ENCODE measurements around the gene ELP5. TPM values are rescaled to one million over a fixed set of nuclear protein-coding genes. Genes with fewer than 3 reads are reported as not detected.

Gene ELP5
- polyA plus RNA-seq, 1 of the 3 experiments (the other 2 are of a cell fraction), result 45.4 TPM

- POLR2A ChIA-PET, result interaction anchor here (1.0 to 1.3 kb wide), 2 partner anchors 15 to 62 kb away, joined by 3 to 5 read pairs; partner anchors contain the start of genes DVL2 and SLC2A4
- H2AFZ ChIP-seq (ENCODE audit: low read depth), result peak overlapping the region; percentile 45
- H3K27ac ChIP-seq (ENCODE audit: low read depth in 2 of 2, low read length in 1 of 2), result no peak overlapping the region
- CTCF ChIA-PET, result interaction anchor here (0.6 to 5.8 kb wide), 66 partner anchors 8 to 391 kb away, joined by 3 to 169 read pairs (median 6); partner anchors contain the start of genes ACADVL, ACAP1, CLDN7 and CTDNEP1
- peak; percentile 92 for DNase-seq
- no peaks in the 10 kb centered on the region for H3K9me2 ChIP-seq
- no peaks in the 10 kb centered on the region for H3K36me3 ChIP-seq (replicated peaks in 1 of 2; ENCODE audit: control insufficient read depth in 1 of 2, insufficient read depth in 2 of 2, low read length in 1 of 2)
- H3K4me2 ChIP-seq, result peak overlapping the region; percentile 66; the same call in 1 of the 2 replicates
- peak overlapping the region in 1 of 2 experiments; percentile 37; a peak in 1 of 4 replicates for H3K4me3 ChIP-seq (ENCODE audit: low read depth in 2 of 2, low read length in 1 of 2)
- H3K9ac ChIP-seq, result no peak overlapping the region
- H3K27me3 ChIP-seq (ENCODE audit: insufficient read depth), result peaks cover 24% of the 10 kb centered on the region; the same call in 1 of the 2 replicates
- peaks cover 15% of the 10 kb centered on the region for H3F3A ChIP-seq (replicated peaks; ENCODE audit: insufficient read depth)
- H3K9me3 ChIP-seq, result no peaks in the 10 kb centered on the region
- 15% methylated on average over 35 of the region's 51 CpGs for WGBS (ENCODE audit: low lambda C conversion rate)
- H4K20me1 ChIP-seq (ENCODE audit: insufficient read depth), result no peaks in the 10 kb centered on the region
- peaks cover 3 to 8% of the 10 kb centered on the region in 2 experiments; a peak in 1 of 4 replicates for H3K4me1 ChIP-seq (ENCODE audit: control insufficient read depth in 1 of 2, insufficient read depth in 2 of 2, low read depth in 1 of 2, low read length in 1 of 2)
- H3K79me2 ChIP-seq (ENCODE audit: insufficient read depth), result no peaks in the 10 kb centered on the region
- TF ChIP-seq MXI1 (IDR thresholded peaks at IDR 0.05; ENCODE audit: low read depth, low read length), result peak; percentile 93
- TF ChIP-seq JUND (IDR thresholded peaks at IDR 0.05), result no peak
- TF ChIP-seq EP300 (IDR thresholded peaks at IDR 0.05; ENCODE audit: borderline replicate concordance in 1 of 2, low read depth in 1 of 2, low read length in 1 of 2), result no peak
- peak; percentile 94 for TF ChIP-seq MAX (IDR thresholded peaks at IDR 0.05; ENCODE audit: low read depth)
- 0 out of 2 replicates have a peak, but pooled peaks have one; percentile 79 for TF ChIP-seq SIN3A (IDR thresholded peaks at IDR 0.05; ENCODE audit: borderline replicate concordance, low read depth, low read length)
- TF ChIP-seq USF2 (IDR thresholded peaks at IDR 0.05; ENCODE audit: borderline replicate concordance, low read depth, low read length), result no peak
- TF ChIP-seq RCOR1 (IDR thresholded peaks at IDR 0.05; ENCODE audit: low read length), result no peak
- no peak for TF ChIP-seq FOSL2 (IDR thresholded peaks at IDR 0.05; ENCODE audit: borderline replicate concordance, low read depth)
- peak; percentile 95 for TF ChIP-seq SMC3 (IDR thresholded peaks at IDR 0.05; ENCODE audit: low read depth, low read length)
- no peak for TF ChIP-seq YY1 (IDR thresholded peaks at IDR 0.05; ENCODE audit: low read depth)
- no peak for TF ChIP-seq TEAD4 (IDR thresholded peaks at IDR 0.05; ENCODE audit: borderline replicate concordance, insufficient read depth)
- no peak for TF ChIP-seq NFIC (IDR thresholded peaks at IDR 0.05; ENCODE audit: borderline replicate concordance)
- TF ChIP-seq PBX3 (IDR thresholded peaks at IDR 0.05), result no peak
- TF ChIP-seq MEF2A (IDR thresholded peaks at IDR 0.05; ENCODE audit: borderline replicate concordance, low read depth), result no peak
- TF ChIP-seq FOXJ3 (CRISPR knock-in tag; IDR thresholded peaks at IDR 0.05), result no peak
- TF ChIP-seq RXRA (IDR thresholded peaks at IDR 0.05; ENCODE audit: borderline replicate concordance, low read depth), result no peak
- 0 out of 2 replicates have a peak, but pooled peaks have one; percentile 15 for TF ChIP-seq ELF1 (IDR thresholded peaks at IDR 0.05)
- TF ChIP-seq TCF12 (IDR thresholded peaks at IDR 0.05), result peak; percentile 17; the same call in 1 of the 2 replicates
- TF ChIP-seq GATA2 (CRISPR knock-in tag; IDR thresholded peaks at IDR 0.05), result no peak
- peak; percentile 92 for TF ChIP-seq RAD21 (IDR thresholded peaks at IDR 0.05; ENCODE audit: low read length)
- TF ChIP-seq FOXM1 (IDR thresholded peaks at IDR 0.05; ENCODE audit: low read depth), result peak; percentile 40; the same call in 1 of the 2 replicates
- no peak for TF ChIP-seq EZH2phosphoT487 (IDR thresholded peaks at IDR 0.05; ENCODE audit: borderline replicate concordance, low read depth)
- TF ChIP-seq ZBTB33 (IDR thresholded peaks at IDR 0.05; ENCODE audit: borderline replicate concordance, low read depth), result no peak
- TF ChIP-seq USF1 (IDR thresholded peaks at IDR 0.05; ENCODE audit: borderline replicate concordance, low read depth), result peak; percentile 68; the same call in 1 of the 2 replicates
- no peak for TF ChIP-seq GABPA (IDR thresholded peaks at IDR 0.05; ENCODE audit: low read depth)
- TF ChIP-seq CHD2 (IDR thresholded peaks at IDR 0.05; ENCODE audit: low read length, partially characterized antibody), result no peak
- TF ChIP-seq IRF3 (IDR thresholded peaks at IDR 0.05; ENCODE audit: low read depth, low read length), result no peak
- TF ChIP-seq TAF1 (IDR thresholded peaks at IDR 0.05; ENCODE audit: borderline replicate concordance, low read depth, low read length), result no peak
- no peak for TF ChIP-seq NRF1 (IDR thresholded peaks at IDR 0.05; ENCODE audit: low read depth, low read length)
Observed at GRCh38 chr17:7296189-7296861, 44.3 kb downstream of the ELP5 start.

Measured in SK-N-SH (cell line).